SKM-1 (cell line): ENCODE measurements around the gene MYOZ3.

Experiments
- DNase-seq: peaks from one replicate; lab custom pipeline; 2025; ENCODE audit not compliant: unreplicated experiment; lab: John Stamatoyannopoulos, UW

The MYOZ3 gene

DNA sequence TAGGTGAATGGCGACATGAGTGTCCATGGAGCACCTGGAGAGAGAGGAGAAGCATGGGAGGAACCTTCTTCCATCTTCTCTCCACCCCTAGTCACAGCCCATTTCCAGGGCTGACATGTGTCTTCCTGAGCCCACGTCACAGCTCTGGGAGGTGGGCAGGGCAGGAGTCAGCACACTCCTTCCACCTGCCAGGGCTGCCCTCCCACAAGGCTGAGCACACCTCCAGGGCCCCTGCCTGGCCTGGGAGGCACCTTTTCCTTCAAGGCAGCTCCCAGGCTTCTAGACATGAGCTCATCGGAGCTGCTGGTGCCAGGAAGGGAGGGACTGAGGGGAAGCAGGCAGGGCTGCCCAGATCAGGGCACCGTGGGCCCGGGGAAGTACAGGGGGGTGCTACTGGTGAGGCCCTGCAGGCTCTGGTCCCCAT is 34.2 kb upstream of the MYOZ3 start:
- DNase-seq = no peak

GRCh38 chr5:150627731-150628545 is 33.1 kb upstream of the MYOZ3 start:
- DNase-seq = peak; percentile 15

- no peak for DNase-seq
These were observed 32.0 kb upstream of the MYOZ3 start for GRCh38 chr5:150628936-150629485.

DNA sequence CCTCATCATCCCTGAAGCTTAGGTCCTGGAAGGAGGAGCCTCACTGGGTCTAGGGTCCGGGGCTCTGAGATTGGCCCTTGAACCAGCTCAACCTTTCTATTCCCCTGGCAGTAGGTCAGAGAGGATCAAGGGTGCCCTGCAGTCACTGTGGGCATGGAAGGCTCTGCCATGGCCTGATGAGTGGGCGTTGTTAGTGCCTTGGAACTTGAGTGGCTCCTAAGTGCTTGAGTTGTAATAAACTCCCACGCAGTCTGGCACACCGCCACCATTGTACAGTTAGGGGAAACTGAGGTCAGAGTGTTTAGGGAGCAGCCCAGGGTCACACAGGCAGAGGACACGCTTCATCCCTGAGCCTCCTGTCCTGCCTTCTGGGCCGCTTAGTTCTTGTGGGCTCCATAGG is 31.0 kb upstream of the MYOZ3 start:
- no peak for DNase-seq

- no peak for DNase-seq
These were observed 30.4 kb upstream of the MYOZ3 start for GRCh38 chr5:150630461-150631325.

GRCh38 chr5:150631326-150631701 is 29.7 kb upstream of the MYOZ3 start:
- no peak for DNase-seq

GRCh38 chr5:150632305-150633160 is 28.5 kb upstream of the MYOZ3 start:
- DNase-seq = no peak

- DNase-seq = no peak
These were observed 27.6 kb upstream of the MYOZ3 start for GRCh38 chr5:150633429-150633828.

- DNase-seq = no peak
These were observed 24.4 kb upstream of the MYOZ3 start for GRCh38 chr5:150636391-150637244.

DNA sequence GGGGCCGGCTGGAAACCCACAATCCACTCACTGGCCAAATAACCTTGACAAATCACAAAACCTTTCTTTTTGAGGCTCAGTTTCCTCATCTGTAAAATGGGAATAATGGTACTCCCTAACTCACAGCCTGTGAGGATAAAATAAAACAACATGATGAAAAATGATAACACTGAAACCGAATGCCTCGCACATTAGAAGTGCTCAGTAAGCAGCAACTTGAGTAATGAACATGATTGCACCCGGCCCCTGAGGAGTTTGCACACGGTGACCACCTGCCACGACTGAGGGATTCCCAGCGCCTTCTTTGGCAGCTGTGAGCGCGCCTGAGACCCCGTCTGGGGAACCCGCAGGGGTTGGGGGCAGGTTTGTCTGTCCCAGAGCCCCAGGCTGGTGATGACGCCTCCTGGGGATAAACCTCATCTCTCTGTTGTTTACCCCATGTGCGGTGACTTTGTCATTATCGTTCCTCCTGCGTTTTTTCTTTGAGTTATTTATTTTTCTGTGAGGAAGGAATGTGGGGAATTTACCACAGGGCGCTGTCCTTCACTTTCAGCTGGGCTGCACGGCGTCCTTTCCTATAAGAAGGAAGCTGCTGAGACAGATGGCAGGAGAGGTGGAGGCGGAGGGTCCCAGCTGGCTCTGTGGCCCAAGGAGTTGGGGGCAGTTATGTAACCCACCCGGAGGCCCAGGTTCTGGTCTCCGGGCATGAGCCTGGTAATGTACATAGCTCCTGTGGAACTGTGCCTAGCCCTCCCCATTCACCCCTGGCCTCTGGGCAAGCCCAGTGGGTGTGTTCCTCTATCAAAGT is 23.6 kb upstream of the MYOZ3 start:
- no peak for DNase-seq

- no peak for DNase-seq
These were observed 23.0 kb upstream of the MYOZ3 start for GRCh38 chr5:150638053-150638444.

GRCh38 chr5:150638488-150639376 is 22.3 kb upstream of the MYOZ3 start:
- DNase-seq = no peak

- DNase-seq = no peak
These were observed 21.7 kb upstream of the MYOZ3 start for GRCh38 chr5:150639377-150639692.

GRCh38 chr5:150639751-150640150 is 21.3 kb upstream of the MYOZ3 start:
- DNase-seq = no peak

GRCh38 chr5:150640311-150641005 is 20.6 kb upstream of the MYOZ3 start, which contains the start of gene SYNPO:
Gene SYNPO (plus strand): TSS chr5:150640660. CDS start chr5:150648276, 7,616 bp downstream.
- DNase-seq = peak; percentile 54

- no peak for DNase-seq
These were observed 20.0 kb upstream of the MYOZ3 start for GRCh38 chr5:150641006-150641570.

DNA sequence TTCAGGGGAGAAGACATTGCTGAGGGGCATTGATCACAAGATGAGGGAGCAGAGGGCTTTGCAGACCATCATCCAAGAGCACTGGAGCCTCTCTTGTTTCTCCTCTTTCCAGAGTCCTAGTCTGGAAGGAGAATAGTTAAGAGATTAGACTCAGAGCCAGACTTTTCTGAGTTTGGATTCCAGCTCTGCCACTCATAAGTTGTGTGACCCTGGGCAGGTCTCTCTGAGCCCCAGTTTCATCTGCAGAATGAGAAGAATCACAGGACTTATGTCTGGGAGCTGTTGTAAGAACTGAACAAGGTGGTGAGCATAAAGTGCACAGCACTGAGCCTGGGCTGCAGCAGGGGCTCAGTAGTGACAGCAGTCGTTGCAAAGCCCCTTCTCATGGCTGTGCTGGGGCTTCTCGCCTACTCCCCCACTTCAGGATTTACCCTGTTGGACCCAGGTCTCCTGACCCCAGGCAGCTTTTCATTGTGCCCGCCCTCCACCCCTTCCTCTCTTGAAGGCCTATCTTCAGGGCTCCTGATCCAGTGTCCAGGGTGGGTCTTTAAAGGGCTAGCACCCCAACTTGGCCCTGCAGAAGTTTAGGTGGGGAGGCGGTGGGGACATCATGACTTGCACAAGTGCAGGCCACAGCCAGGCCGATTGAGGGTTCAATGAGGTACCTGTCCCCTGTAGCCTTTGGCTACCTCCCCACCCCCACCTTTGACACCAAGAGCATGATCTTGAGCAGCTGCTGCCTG is 19.1 kb upstream of the MYOZ3 start:
- no peak for DNase-seq
